Activated CD8-positive, alpha-beta memory T cell treated with anti-CD3 and anti-CD28 coated beads, Interleukin-2, amount 50 U/mL, for 1 hour (primary cell): ENCODE data around the gene ATXN3.
"Not testable (repeated sequence)": the region's sequence is repeated elsewhere in the genome, so short reads cannot be mapped to it uniquely, and the experiment has no call there.

Experiments
- DNase-seq: peaks from one replicate; pipeline ENCODE4 v3.0.0-alpha.2; 2020; ENCODE audit errors: extremely low read depth

Gene ATXN3

DNA sequence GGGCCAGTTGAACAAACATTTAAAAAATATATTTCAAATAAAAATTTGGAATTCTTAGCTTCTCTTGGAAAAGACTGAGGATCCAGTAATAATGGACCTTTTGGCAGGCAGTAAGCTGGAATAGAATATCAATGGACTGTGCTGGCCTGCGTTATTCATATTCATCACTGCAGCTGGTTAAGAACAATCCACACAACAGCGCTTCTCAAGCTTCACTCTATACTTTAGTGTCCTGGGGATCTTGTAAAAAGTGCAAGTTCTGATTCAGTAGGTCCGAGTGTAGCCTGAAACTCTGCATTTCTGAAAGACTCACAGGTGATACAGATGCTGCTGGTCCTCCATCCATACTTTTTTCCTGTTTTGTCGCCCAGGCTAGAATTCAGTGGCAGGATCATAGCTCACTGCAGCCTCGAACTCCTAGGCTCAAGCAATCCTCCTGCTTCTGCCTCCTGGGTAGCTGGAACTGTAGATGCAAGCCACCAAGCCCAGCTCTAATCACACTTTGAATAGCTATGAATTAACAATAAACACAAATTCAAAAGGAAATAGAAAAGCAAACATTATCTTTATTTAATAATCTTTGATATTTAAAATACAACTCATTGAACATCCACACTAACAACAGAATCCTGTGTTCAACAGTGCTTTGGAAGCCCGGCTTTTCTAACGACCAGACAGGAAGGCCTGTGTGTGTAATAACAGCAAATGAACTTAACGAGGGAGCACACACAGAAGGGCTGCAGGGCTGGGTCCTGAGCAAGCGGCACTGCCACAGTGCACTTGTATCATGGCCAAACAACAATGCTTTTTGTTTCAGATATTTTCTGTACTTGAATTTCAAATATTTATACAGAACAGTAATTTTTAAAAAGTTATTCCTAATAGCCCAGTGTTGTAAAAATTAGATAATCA is 48.1 kb downstream of the ATXN3 start:
- DNase-seq, result no peak

GRCh38 chr14:92049781-92050180 is 56.6 kb downstream of the ATXN3 start:
- no peak for DNase-seq

- DNase-seq, result not testable (repeated sequence)
Measured at GRCh38 chr14:92049221-92049620, 57.2 kb downstream of the ATXN3 start.

GRCh38 chr14:92045904-92046303 is 60.5 kb downstream of the ATXN3 start:
- not testable (repeated sequence) for DNase-seq

GRCh38 chr14:92041766-92042165 is 64.6 kb downstream of the ATXN3 start:
- DNase-seq, result not testable (repeated sequence)

- no peak for DNase-seq
Measured at GRCh38 chr14:92041203-92041602, 65.2 kb downstream of the ATXN3 start.

DNA sequence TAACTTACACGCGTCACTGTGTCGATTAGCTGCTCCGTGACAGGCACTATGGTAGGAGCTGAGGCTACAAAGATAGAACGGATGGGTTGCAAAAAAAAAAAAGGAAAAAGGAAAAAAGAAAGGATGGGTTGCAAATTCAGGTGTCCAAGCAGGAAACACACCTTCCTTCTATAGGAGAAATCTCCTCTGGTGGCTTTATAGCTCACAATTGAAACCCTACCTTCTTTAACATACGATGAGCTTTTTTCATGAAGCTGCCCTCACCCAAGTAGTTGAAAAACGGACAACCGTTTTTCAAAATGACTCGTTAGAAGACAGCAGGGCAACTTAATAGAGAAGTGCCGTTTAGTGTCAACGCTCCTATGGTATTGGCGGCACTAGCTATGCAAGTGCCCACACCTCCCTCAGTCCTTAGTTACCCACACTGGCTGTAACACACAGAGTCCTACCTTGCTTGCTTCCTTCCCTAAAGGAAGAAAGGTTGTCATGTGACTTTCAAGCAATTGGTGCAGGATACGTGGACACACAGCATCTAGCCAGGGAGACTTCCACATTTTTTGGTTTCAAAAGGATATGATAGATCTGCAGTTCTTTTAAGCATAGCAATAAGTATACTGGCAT is 65.8 kb downstream of the ATXN3 start:
- no peak for DNase-seq

- peak; percentile 81 for DNase-seq
Measured at GRCh38 chr14:92039719-92040430, 66.5 kb downstream of the ATXN3 start, which contains the start of gene TRIP11. Gene TRIP11, minus strand, starts transcription at chr14:92040059. Its CDS starts 374 bp downstream, at chr14:92039685.

DNA sequence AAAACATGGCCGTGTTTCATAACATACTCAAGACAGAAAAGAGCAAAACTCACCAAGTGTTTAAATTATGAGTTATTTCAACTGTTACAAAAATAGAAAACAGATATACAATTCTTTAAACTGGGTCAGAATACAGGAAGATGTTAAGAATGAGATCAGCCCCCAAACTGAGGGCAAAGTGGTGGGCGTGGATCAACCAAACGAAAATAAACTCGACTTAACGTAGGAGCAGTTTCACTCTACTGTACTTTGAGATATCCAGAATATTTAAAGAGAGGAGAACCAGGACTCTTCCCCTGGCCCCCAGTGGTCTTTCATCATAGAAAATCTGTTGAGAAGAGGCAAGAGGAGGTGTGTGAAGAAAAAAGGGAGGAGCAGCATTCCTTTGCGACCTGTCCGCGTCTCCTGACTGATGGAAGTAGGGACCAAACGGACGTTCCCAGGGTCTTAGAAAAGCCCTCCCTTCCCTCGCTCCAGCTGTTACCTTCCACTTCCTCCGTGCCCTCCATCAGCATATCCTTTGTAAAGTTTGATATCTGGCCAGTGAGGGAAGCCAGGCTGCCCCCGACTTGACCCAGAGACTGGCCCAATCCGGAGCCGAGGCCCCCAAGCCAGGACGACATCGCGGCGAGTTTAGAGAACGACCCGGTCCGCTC is 67.2 kb downstream of the ATXN3 start:
- DNase-seq, result no peak

- DNase-seq, result no peak
Measured at GRCh38 chr14:92037989-92038388, 68.4 kb downstream of the ATXN3 start.

DNA sequence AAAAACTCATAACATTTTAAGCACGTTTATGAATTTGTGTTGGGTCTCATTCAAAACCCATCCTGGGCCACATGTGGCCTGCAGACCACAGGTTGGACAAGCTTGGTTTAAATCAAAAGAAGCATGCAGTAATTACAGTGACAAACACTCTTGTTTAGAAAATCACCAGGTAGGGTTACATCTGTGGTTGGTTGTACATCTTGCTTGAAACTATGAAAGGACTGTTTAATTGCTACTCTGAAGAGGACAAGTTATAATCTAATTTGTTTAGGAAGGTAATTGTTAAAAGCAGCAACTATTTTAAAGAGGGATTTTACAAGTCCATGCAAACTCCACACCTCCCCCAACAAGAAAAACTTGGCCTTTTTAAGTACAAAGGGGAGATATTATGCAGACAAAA is 70.5 kb downstream of the ATXN3 start:
- DNase-seq, result no peak

- no peak for DNase-seq
Measured at GRCh38 chr14:92033906-92034687, 72.3 kb downstream of the ATXN3 start.

GRCh38 chr14:92033433-92033832 is 72.9 kb downstream of the ATXN3 start:
- no peak for DNase-seq

DNA sequence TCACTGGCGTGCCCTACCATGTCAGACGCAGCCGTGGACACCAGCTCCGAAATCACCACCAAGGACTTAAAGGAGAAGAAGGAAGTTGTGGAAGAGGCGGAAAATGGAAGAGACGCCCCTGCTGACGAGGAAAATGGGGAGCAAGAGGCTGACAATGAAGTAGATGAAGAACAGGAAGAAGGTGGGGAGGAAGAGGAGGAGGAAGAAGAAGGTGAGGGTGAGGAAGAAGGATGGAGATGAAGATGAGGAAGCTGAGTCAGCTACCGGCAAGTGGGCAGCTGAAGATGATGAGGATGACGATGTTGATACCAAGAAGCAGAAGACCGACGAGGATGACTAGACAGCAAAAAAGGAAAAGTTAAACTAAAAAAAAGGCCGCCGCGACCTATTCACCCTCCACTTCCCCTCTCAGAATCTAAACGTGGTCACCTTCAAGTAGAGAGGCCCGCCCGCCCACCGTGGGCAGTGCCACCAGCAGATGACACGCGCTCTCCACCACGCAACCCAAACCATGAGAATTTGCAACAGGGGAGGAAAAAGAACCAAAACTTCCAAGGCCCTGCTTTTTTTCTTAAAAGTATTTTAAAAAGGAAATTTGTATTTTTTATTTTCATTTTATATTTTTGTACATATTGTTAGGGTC is 79.7 kb downstream of the ATXN3 start:
- DNase-seq, result no peak

GRCh38 chr14:92022036-92022435 is 84.3 kb downstream of the ATXN3 start:
- DNase-seq, result no peak

DNA sequence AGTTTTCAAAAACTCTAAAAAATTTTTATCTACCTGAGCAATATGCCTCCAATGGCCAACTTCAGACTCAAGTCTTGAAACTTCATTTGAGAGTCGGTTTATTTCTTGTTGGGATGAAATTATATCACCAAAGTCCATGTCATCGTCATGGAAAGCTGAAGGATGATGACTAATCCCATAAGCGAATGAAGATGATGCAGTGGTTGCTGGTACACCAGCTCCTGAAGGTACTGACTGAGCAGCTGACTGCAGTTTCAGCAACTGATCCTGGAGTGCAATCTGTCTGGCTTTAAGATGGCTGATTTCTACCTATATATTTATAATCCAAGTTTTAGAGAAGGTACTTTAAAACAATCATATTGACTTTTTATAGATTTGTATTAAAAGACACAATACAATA is 84.9 kb downstream of the ATXN3 start:
- DNase-seq, result no peak

DNA sequence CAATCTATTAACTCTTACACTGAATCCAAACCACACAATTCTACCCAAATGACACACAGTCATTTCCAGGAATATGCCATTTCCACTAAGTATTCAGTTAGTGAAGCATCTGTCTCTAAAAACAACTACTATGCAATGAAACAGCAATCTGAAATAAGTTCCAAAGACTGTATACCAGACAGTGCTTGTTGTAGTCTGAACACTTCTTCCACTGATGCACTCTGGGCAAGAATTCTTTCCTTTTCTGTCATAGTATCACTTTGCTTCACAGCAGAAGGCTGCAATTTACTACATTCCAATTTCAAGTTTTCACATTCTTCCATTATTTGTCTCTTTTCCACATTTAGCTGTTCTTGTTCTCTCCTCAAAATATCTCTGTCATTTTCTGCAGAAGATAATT is 92.3 kb downstream of the ATXN3 start:
- DNase-seq, result no peak

GRCh38 chr14:92012121-92012748 is 94.1 kb downstream of the ATXN3 start:
- DNase-seq, result no peak

DNA sequence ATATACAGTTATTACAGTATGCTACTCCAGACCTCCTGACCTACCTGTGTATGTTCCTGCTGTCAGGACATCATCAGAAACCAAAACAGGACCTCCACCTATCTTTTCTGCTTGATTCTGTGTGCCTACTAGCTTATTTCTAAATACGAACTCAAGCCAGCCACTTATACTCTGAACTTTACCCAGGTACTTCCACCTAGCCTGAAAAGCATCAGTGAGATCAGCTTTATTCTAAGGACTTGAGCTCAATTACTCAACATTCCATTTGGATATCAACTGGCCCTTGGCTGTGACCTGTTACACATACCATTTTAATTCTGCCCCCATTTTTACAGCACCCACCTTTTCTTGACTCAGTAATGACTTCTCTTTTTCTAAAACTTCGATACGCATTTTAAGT is 95.7 kb downstream of the ATXN3 start:
- no peak for DNase-seq

- DNase-seq, result no peak
Measured at GRCh38 chr14:92009604-92010003, 96.8 kb downstream of the ATXN3 start.
